Calu3 (cell line): ENCODE results near the gene MYT1. TPM values are rescaled to one million over a fixed set of nuclear protein-coding genes. Genes with fewer than 3 reads are reported as not detected.

Experiments used
- BruUV-seq: library from RNA; stranded (reverse); fragments of 400-500 nt; replicated peaks from 2 replicates; lab custom pipeline; 2021; lab: Mats Ljungman, UMichigan
- CTCF ChIA-PET: fragments of 300-600 bp; sonication (Branson Sonifier 250); formaldehyde crosslinking; loops from one replicate; lab custom pipeline; 2022; ENCODE audit warnings: antibody characterized with exemption; lab: Charles Lee
- DNase-seq: peaks from one replicate; pipeline ENCODE4 v3.0.0; 2022
- H3K27ac Mint-ChIP-seq: one replicate; pipeline ENCODE4 v1.8.0; 2022; ENCODE audit warnings: mixed read lengths; ENCODE audit not compliant: unreplicated experiment
- H3K27me3 Mint-ChIP-seq: one replicate; pipeline ENCODE4 v1.8.0; 2022; ENCODE audit warnings: mixed read lengths; ENCODE audit not compliant: unreplicated experiment
- H3K36me3 Mint-ChIP-seq: one replicate; pipeline ENCODE4 v1.8.0; 2022; ENCODE audit warnings: mild to moderate bottlenecking, moderate library complexity, mixed read lengths; ENCODE audit not compliant: insufficient read depth, unreplicated experiment
- H3K4me1 Mint-ChIP-seq: one replicate; pipeline ENCODE4 v1.8.0; 2022; ENCODE audit warnings: mild to moderate bottlenecking, low read depth, mixed read lengths; ENCODE audit not compliant: unreplicated experiment
- H3K4me3 Mint-ChIP-seq: one replicate; pipeline ENCODE4 v1.8.0; 2022; ENCODE audit warnings: mild to moderate bottlenecking, low read depth, moderate library complexity, mixed read lengths; ENCODE audit not compliant: unreplicated experiment
- H3K9me3 Mint-ChIP-seq: one replicate; pipeline ENCODE4 v1.8.0; 2022; ENCODE audit warnings: low read depth, mixed read lengths; ENCODE audit not compliant: unreplicated experiment
- intact Hi-C: fragments of 100-400 bp; cut with micrococcal nuclease; formaldehyde crosslinking; loops from one replicate; pipeline ENCODE4 v1.10.0; 2022; ENCODE audit not compliant: unreplicated experiment
- total RNA-seq: library from RNA; stranded (reverse); gene quantifications from 2 replicates; pipeline ENCODE4 v1.2.3, GENCODE V29; 2022
- TF ChIP-seq, protein P1 (sequence below): fragments of 200-600 bp; IDR thresholded peaks from one replicate; pipeline ENCODE4 v1.8.0; 2022; ENCODE audit warnings: antibody characterized with exemption; ENCODE audit not compliant: unreplicated experiment

Gene MYT1
- total RNA-seq, 1 experiment from 2014 or later, result 0.45 TPM

- no peak for DNase-seq
- no peaks in the 10 kb centered on the region for H3K9me3 Mint-ChIP-seq
- BruUV-seq, result no TSS peak
- intact Hi-C loops, result no loop called here
- TF ChIP-seq, protein P1, sequence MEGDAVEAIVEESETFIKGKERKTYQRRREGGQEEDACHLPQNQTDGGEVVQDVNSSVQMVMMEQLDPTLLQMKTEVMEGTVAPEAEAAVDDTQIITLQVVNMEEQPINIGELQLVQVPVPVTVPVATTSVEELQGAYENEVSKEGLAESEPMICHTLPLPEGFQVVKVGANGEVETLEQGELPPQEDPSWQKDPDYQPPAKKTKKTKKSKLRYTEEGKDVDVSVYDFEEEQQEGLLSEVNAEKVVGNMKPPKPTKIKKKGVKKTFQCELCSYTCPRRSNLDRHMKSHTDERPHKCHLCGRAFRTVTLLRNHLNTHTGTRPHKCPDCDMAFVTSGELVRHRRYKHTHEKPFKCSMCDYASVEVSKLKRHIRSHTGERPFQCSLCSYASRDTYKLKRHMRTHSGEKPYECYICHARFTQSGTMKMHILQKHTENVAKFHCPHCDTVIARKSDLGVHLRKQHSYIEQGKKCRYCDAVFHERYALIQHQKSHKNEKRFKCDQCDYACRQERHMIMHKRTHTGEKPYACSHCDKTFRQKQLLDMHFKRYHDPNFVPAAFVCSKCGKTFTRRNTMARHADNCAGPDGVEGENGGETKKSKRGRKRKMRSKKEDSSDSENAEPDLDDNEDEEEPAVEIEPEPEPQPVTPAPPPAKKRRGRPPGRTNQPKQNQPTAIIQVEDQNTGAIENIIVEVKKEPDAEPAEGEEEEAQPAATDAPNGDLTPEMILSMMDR, result no peak
- CTCF ChIA-PET, result no interaction called here
- peaks cover 9% of the 10 kb centered on the region for H3K27me3 Mint-ChIP-seq
- H3K36me3 Mint-ChIP-seq, result peaks cover 5% of the 10 kb centered on the region
- no peak overlapping the region for H3K27ac Mint-ChIP-seq
- peaks cover 8% of the 10 kb centered on the region for H3K4me1 Mint-ChIP-seq
- H3K4me3 Mint-ChIP-seq, result no peak overlapping the region
Observed at GRCh38 chr20:64277571-64278316, 113.5 kb downstream of the MYT1 start.

DNA sequence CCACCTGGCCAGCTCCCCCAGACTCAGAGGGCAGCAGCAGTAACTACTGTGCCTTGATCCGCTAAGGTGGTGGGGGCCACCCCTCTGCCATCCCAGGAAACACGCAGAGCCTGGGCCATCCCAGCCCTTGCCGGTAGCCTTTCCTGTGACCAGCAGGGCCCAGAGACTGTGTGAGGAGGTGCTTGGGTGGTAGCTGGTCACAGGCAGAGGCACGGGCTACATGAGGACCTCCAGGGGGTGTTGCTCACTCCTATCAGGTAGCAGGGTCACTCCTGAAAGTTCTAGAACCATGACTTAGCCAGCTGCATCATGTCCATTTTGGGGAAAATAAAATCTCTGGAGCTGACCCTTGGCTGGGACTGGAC is 114.0 kb downstream of the MYT1 start:
- H3K27me3 Mint-ChIP-seq, result peaks cover 15% of the 10 kb centered on the region

DNA sequence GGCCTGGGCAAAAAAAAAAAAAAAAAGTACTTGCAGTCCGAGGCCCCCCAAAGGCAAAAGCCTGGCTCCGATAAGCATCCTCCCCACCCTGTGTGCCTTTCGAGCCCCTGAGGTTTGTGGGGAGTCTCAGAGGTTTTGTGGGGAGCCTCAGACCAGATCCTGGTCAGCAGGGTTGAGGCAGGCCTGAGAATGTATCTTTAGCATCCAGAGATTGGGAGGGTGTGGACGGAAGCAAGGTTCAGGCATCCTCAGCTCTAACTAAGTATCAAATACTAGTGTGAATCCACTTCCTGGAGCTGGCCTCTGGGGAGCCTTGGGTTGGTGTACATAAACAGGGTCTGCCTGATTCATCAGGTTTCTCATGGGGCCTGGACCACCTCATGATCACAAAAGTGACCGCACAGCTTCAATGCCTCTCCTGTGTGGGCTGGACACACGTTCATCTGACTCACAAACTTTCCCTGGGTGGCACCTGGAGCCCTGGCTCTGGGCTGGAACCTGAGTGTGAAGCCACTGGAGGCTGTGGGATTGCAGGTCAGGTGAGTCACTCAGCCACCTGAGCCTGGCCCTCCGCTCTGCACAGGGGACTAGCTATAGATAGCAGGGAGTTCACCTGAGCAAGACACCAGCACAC is 115.7 kb downstream of the MYT1 start:
- intact Hi-C loops, result no loop called here
- H3K27ac Mint-ChIP-seq, result no peak overlapping the region
- peak; percentile 36 for DNase-seq
- CTCF ChIA-PET, result no interaction called here
- peaks cover 4% of the 10 kb centered on the region for H3K9me3 Mint-ChIP-seq
- no peak overlapping the region for H3K4me3 Mint-ChIP-seq
- BruUV-seq, result no TSS peak
- peaks cover 8% of the 10 kb centered on the region for H3K4me1 Mint-ChIP-seq
- TF ChIP-seq, protein P1, result no peak
- H3K36me3 Mint-ChIP-seq, result peaks cover 9% of the 10 kb centered on the region
- H3K27me3 Mint-ChIP-seq, result peaks cover 15% of the 10 kb centered on the region

More for the DNA sequence above, 114.0 kb downstream of the MYT1 start:
- DNase-seq, result no peak
- TF ChIP-seq, protein P1, result no peak
- H3K4me1 Mint-ChIP-seq, result peaks cover 8% of the 10 kb centered on the region
- H3K36me3 Mint-ChIP-seq, result peaks cover 5% of the 10 kb centered on the region
- no peak overlapping the region for H3K27ac Mint-ChIP-seq
- CTCF ChIA-PET, result no interaction called here
- BruUV-seq, result no TSS peak
- no peaks in the 10 kb centered on the region for H3K9me3 Mint-ChIP-seq
- intact Hi-C loops, result no loop called here
- no peak overlapping the region for H3K4me3 Mint-ChIP-seq

DNA sequence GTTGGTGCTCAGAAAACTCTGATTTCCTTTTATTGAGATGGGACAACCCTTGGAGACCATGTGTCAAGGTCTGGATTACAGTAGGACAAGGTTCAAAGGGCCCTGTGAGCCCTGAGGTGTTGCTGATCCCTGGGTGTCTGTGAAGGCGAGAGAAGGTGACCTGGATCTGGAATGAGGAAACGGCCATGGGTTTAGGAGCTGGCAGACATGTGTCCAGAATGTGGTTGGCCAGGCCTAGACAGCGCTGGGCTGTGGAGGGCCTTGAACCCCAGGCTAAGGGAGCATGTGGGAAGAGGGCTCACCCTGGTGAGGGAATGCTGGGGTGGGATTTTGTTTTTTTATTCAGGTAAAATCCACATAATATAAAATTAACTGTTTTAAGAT is 116.2 kb downstream of the MYT1 start:
- TF ChIP-seq, protein P1, result no peak
- Mint-ChIP-seq H3K36me3 (peaks cover 9% of the 10 kb centered on the region), H3K4me3 (no peak overlapping the region)

More for the DNA sequence above, 116.2 kb downstream of the MYT1 start:
- Mint-ChIP-seq H3K27me3 (peaks cover 15% of the 10 kb centered on the region), H3K9me3 (peaks cover 5% of the 10 kb centered on the region), H3K4me1 (peaks cover 8% of the 10 kb centered on the region), H3K27ac (no peak overlapping the region)
- CTCF ChIA-PET, result no interaction called here
- no TSS peak for BruUV-seq
- intact Hi-C loops, result no loop called here
- peak; percentile 15 for DNase-seq
